K562 (cell line): ENCODE results near the gene ABCE1. TPM values are rescaled to one million over a fixed set of nuclear protein-coding genes. Genes with fewer than 3 reads are reported as not detected.
A peak's percentile ranks its signal among the peaks of the same experiment; 100 is the strongest.

ENCODE experiments used
- BRD9 ChIP-seq: fragments of 450-650 bp; IDR thresholded peaks from 2 replicates; pipeline ENCODE4 v1.6.1; 2018; ENCODE audit warnings: low read depth; ENCODE audit not compliant: partially characterized antibody
- CBX8 ChIP-seq: fragments of 200-600 bp; sonication (generic); IDR thresholded peaks from 2 replicates; pipeline ENCODE4 v1.6.1; 2012; ENCODE audit warnings: borderline replicate concordance, mixed run types, low read depth, mild to moderate bottlenecking, moderate library complexity, mixed read lengths, low read length, control low read depth, inconsistent platforms; ENCODE audit not compliant: poor library complexity, severe bottlenecking; ENCODE audit errors: extremely low read depth
- EP300 ChIP-seq: IDR thresholded peaks from 2 replicates; pipeline ENCODE4 v1.6.1; 2012; ENCODE audit warnings: low read length, improper control_type of control experiment
- EWSR1 ChIP-seq: fragments of 450-650 bp; IDR thresholded peaks from 2 replicates; pipeline ENCODE4 v1.6.1; 2018; ENCODE audit warnings: borderline replicate concordance, mild to moderate bottlenecking, low read depth, moderate library complexity; ENCODE audit not compliant: partially characterized antibody
- FIP1L1 ChIP-seq: fragments of 200-400 bp; formaldehyde crosslinking; IDR thresholded peaks from 2 replicates; pipeline ENCODE4 v1.6.1; 2018; ENCODE audit warnings: mild to moderate bottlenecking, low read depth, low read length; ENCODE audit not compliant: poor library complexity, severe bottlenecking
- HDAC8 ChIP-seq: fragments of 450-650 bp; IDR thresholded peaks from 2 replicates; pipeline ENCODE4 v1.6.1; 2016; ENCODE audit warnings: mild to moderate bottlenecking, missing genetic modification characterization, moderate library complexity, missing compliant biosample characterization
- KDM5B ChIP-seq: fragments of 200-600 bp; sonication (generic); IDR thresholded peaks from 2 replicates; pipeline ENCODE4 v1.6.1; 2012; ENCODE audit warnings: low read depth, mild to moderate bottlenecking, moderate library complexity, low read length, control low read depth, inconsistent platforms; ENCODE audit not compliant: insufficient replicate concordance
- KHSRP ChIP-seq: fragments of 450-650 bp; IDR thresholded peaks from 2 replicates; pipeline ENCODE4 v1.6.1; 2017
- NFE2 ChIP-seq: IDR thresholded peaks from 2 replicates; pipeline ENCODE4 v1.6.1; 2014; ENCODE audit warnings: antibody characterized with exemption, low read depth
- NUFIP1 ChIP-seq: fragments of 450-650 bp; IDR thresholded peaks from 2 replicates; pipeline ENCODE4 v1.6.1; 2018; ENCODE audit not compliant: partially characterized antibody
- POLR2AphosphoS2 ChIP-seq: IDR thresholded peaks from 2 replicates; pipeline ENCODE4 v1.6.1; 2012; ENCODE audit warnings: low read length, improper control_type of control experiment
- RAD21 ChIP-seq, 2 experiments: fragments of 250-450 bp in 1 of 2; fragments of 450-650 bp in 1 of 2; sonication (Bioruptor Pico) in 1 of 2; formaldehyde crosslinking in 1 of 2; IDR thresholded peaks in 1 of 2; conservative IDR thresholded peaks in 1 of 2; 2 replicates each; pipeline versions ENCODE4 v1.4.0 to v1.8.0; 2020 to 2022; ENCODE audit warnings: mild to moderate bottlenecking in 2 of 2, moderate library complexity in 1 of 2
- SMAD4 ChIP-seq: fragments of 250-450 bp; sonication (Bioruptor Pico); conservative IDR thresholded peaks from 2 replicates; pipeline ENCODE4 v1.8.0; 2021; ENCODE audit warnings: inconsistent platforms, mild to moderate bottlenecking, moderate library complexity
- SMARCB1 ChIP-seq: IDR thresholded peaks from 2 replicates; pipeline ENCODE4 v1.6.1; 2011; ENCODE audit warnings: improper control_type of control experiment, low read depth; ENCODE audit not compliant: insufficient read length
- TAF15 ChIP-seq: fragments of 200-400 bp; formaldehyde crosslinking; IDR thresholded peaks from 2 replicates; pipeline ENCODE4 v1.6.1; 2017; ENCODE audit warnings: mild to moderate bottlenecking, low read depth, low read length, moderate library complexity
- TFE3 ChIP-seq: fragments of 450-650 bp; formaldehyde crosslinking; IDR thresholded peaks from 2 replicates; pipeline ENCODE4 v1.4.0; 2020; ENCODE audit warnings: mild to moderate bottlenecking, mixed read lengths
- YBX1 ChIP-seq: fragments of 450-650 bp; IDR thresholded peaks from 2 replicates; pipeline ENCODE4 v1.7.1; 2016; ENCODE audit warnings: mild to moderate bottlenecking
- ZNF12 ChIP-seq: sonication (generic); formaldehyde crosslinking; IDR thresholded peaks from 2 replicates; pipeline ENCODE4 v1.4.0; 2020; ENCODE audit warnings: mild to moderate bottlenecking, missing genetic modification reagents
- ZNF551 ChIP-seq: fragments of 250-450 bp; sonication (Bioruptor Pico); IDR thresholded peaks from 2 replicates; pipeline ENCODE4 v1.5.0; 2021; ENCODE audit warnings: mild to moderate bottlenecking, moderate library complexity
- ZNF639 ChIP-seq, 2 experiments: fragments of 200-800 bp in 1 of 2; sonication (Bioruptor generic) in 1 of 2; sonication (generic) in 1 of 2; formaldehyde crosslinking in 1 of 2; IDR thresholded peaks in 1 of 2; conservative IDR thresholded peaks in 1 of 2; 2 replicates each; pipeline versions ENCODE4 v1.5.0 to v1.6.1; 2016 to 2020; ENCODE audit warnings: missing compliant biosample characterization in 1 of 2, missing genetic modification characterization in 1 of 2, missing genetic modification reagents in 1 of 2
- ZNF695 ChIP-seq: fragments of 450-650 bp; formaldehyde crosslinking; IDR thresholded peaks from 2 replicates; pipeline ENCODE4 v1.4.0; 2020; ENCODE audit warnings: mild to moderate bottlenecking, moderate library complexity
- ZNF778 ChIP-seq: fragments of 450-650 bp; formaldehyde crosslinking; IDR thresholded peaks from 2 replicates; pipeline ENCODE4 v1.4.0; 2020; ENCODE audit warnings: mild to moderate bottlenecking, moderate library complexity
- polyA plus RNA-seq, 8 experiments: library from polyadenylated mRNA; depleted of rRNA in 4 of 8; stranded (reverse) in 5 of 8; unstranded in 3 of 8; fragments of >200 nt; fragmentation: Nextera tagmentation in 2 of 8; fragmentation: Illumina TruSeq in 1 of 8; extraction: Ambion mirVana in 2 of 8; extraction: Trizol in 1 of 8; gene quantifications; 2 replicates each; pipeline versions ENCODE4 v1.2.1 to v1.2.3, GENCODE V29; 2011 to 2014; ENCODE audit warnings: inconsistent platforms in 1 of 8, missing spikeins in 1 of 8
- total RNA-seq, 7 experiments: library from RNA; depleted of rRNA in 6 of 7; stranded (reverse); fragments of >200 nt in 6 of 7; fragmentation: Illumina TruSeq in 2 of 7; extraction: Trizol in 2 of 7; gene quantifications; 2 replicates each; pipeline versions ENCODE4 v1.2.1 to v1.2.3, GENCODE V29; 2011 to 2021; ENCODE audit warnings: low replicate concordance in 1 of 7
- TF ChIP-seq, protein P1 (sequence below): fragments of 250-450 bp; sonication (Bioruptor Pico); IDR thresholded peaks from 2 replicates; pipeline ENCODE4 v1.5.1; 2021; ENCODE audit warnings: mild to moderate bottlenecking

ABCE1 gene
- total and polyA plus RNA-seq, 9 of the 15 experiments (the other 6 are each of a cell fraction or from before 2014, with no cell fraction given), result 134 to 256 (median 169) TPM

DNA sequence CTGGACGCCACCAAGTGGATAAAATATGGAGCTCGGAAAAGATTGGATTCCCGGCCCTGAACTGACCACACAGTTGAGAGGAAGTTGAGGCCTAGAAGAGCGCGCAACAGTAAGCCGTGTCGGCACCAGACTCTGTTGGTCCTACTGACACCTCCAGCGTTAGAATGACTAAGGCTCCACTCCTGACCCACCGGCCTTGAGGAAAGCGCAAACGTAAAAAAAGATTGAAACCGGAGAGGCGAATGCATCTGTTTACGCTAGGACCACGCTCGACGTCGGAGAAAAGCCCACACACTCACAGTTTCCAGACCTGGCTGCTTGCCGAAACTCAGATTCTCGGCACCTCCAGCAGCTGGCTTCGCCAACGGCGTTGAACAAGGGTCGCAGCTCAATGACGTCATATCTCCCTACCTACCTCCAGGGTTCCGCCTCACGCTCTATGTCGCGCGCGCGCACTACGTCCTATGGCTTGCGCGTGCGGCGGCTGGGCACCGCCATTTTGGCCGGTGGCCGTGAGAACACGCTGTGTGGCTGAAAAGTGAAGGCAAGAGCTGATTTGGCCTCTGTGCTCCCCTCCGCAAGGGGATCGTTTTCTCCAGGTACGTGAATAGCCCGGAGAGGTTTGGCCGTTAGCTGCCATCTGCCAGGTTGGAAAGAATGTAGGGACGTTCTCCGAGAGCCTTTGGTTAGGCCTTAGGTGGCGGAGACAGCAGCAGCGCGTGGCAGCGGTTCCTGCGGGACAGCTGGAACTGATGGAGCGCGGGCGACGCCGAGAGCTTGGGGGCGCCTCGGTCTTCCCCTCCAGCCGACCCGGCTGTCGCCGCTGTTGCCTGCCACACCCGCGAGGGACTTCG, at the start of gene ABCE1, which contains the start of gene ANAPC10 (continued):
- TF ChIP-seq ZNF551 (CRISPR knock-in tag) (no peak), TAF15 (no peak), SMARCB1 (no peak), RAD21 (CRISPR knock-in tag; conservative IDR thresholded peaks at IDR 0.05 in 1 of 2, IDR thresholded peaks at IDR 0.05 in 1 of 2) (0 out of 4 replicates have a peak, but pooled peaks of 1 of the 2 experiments have one; percentile 7), NFE2 (no peak), YBX1 (no peak), EWSR1 (no peak), EP300 (no peak), ZNF12 (CRISPR knock-in tag) (no peak; the same call in 1 of the 2 replicates), ZNF639 (CRISPR knock-in tag; conservative IDR thresholded peaks at IDR 0.05 in 1 of 2, IDR thresholded peaks at IDR 0.05 in 1 of 2) (no peak; a peak in 1 of 4 replicates), KHSRP (peak; percentile 87), SMAD4 (CRISPR knock-in tag) (peak; percentile 48), ZNF695 (CRISPR knock-in tag) (no peak), POLR2AphosphoS2 (no peak; the same call in 1 of the 2 replicates), HDAC8 (tag) (no peak), NUFIP1 (no peak), TFE3 (CRISPR knock-in tag) (no peak), KDM5B (peak; percentile 85), CBX8 (no peak), ZNF778 (CRISPR knock-in tag) (no peak), FIP1L1 (no peak), BRD9 (no peak)
- TF ChIP-seq, protein P1, sequence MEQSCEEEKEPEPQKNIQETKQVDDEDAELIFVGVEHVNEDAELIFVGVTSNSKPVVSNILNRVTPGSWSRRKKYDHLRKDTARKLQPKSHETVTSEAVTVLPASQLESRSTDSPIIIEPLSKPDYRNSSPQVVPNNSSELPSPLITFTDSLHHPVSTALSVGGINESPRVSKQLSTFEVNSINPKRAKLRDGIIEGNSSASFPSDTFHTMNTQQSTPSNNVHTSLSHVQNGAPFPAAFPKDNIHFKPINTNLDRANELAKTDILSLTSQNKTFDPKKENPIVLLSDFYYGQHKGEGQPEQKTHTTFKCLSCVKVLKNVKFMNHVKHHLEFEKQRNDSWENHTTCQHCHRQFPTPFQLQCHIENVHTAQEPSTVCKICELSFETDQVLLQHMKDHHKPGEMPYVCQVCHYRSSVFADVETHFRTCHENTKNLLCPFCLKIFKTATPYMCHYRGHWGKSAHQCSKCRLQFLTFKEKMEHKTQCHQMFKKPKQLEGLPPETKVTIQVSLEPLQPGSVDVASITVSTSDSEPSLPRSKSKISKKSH (CRISPR knock-in tag), result no peak
